Epithelial cell of proximal tubule (primary cell): ENCODE measurements around the gene DENND11. TPM values are rescaled to one million over a fixed set of nuclear protein-coding genes. Genes with fewer than 3 reads are reported as not detected.
A peak's percentile ranks its signal among the peaks of the same experiment; 100 is the strongest.

ENCODE experiments used
- DNase-seq: peaks from one replicate; pipeline ENCODE4 v3.0.0-alpha.2; 2011; ENCODE audit warnings: low read depth
- H3K4me3 ChIP-seq: 2 replicates; pipeline ENCODE4 v1.5.1; 2011; ENCODE audit warnings: low read depth, mild to moderate bottlenecking, low read length
- total RNA-seq: library from RNA; depleted of rRNA; stranded (reverse); fragments of >200 nt; gene quantifications from 2 replicates; pipeline ENCODE4 v1.2.3, GENCODE V29; 2015
- TF ChIP-seq, protein P1 (sequence below): conservative IDR thresholded peaks from 2 replicates; pipeline ENCODE4 v1.5.1; 2012; ENCODE audit warnings: low read depth, mild to moderate bottlenecking, low read length

Gene DENND11
- total RNA-seq, 1 donor from 2014 or later = 12.2 TPM

DNA sequence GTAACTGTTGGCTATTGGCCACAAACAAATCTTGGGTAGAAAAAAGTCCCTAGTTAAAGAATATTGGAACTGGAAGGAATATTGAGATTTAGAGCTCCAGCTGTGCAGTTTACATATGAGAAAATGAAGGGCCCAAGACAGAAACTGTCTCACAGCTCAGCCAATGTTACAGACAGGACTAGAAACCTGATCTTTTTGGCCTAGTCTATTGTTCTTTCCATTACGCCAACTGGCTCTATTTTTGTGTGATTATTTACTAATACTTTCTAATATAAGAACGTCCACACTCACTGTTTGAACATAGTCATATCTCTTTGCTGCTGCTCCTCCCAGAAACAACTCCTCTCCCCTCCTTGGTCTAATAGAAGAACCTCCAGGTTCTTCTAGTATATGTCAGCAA, 7.4 kb upstream of the DENND11 start:
- TF ChIP-seq, protein P1, sequence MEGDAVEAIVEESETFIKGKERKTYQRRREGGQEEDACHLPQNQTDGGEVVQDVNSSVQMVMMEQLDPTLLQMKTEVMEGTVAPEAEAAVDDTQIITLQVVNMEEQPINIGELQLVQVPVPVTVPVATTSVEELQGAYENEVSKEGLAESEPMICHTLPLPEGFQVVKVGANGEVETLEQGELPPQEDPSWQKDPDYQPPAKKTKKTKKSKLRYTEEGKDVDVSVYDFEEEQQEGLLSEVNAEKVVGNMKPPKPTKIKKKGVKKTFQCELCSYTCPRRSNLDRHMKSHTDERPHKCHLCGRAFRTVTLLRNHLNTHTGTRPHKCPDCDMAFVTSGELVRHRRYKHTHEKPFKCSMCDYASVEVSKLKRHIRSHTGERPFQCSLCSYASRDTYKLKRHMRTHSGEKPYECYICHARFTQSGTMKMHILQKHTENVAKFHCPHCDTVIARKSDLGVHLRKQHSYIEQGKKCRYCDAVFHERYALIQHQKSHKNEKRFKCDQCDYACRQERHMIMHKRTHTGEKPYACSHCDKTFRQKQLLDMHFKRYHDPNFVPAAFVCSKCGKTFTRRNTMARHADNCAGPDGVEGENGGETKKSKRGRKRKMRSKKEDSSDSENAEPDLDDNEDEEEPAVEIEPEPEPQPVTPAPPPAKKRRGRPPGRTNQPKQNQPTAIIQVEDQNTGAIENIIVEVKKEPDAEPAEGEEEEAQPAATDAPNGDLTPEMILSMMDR = no peak
- H3K4me3 ChIP-seq = no peak overlapping the region
- DNase-seq = no peak

- no peak within 1 kb of the TSS for H3K4me3 ChIP-seq
- TF ChIP-seq, protein P1 = no peak
- no peak for DNase-seq
Observed at GRCh38 chr7:141708351-141708750, 6.4 kb upstream of the DENND11 start, which contains the start of gene WEE2. WEE2 (plus strand) TSS chr7:141708353; CDS start chr7:141708759, 406 bp downstream.

DNA sequence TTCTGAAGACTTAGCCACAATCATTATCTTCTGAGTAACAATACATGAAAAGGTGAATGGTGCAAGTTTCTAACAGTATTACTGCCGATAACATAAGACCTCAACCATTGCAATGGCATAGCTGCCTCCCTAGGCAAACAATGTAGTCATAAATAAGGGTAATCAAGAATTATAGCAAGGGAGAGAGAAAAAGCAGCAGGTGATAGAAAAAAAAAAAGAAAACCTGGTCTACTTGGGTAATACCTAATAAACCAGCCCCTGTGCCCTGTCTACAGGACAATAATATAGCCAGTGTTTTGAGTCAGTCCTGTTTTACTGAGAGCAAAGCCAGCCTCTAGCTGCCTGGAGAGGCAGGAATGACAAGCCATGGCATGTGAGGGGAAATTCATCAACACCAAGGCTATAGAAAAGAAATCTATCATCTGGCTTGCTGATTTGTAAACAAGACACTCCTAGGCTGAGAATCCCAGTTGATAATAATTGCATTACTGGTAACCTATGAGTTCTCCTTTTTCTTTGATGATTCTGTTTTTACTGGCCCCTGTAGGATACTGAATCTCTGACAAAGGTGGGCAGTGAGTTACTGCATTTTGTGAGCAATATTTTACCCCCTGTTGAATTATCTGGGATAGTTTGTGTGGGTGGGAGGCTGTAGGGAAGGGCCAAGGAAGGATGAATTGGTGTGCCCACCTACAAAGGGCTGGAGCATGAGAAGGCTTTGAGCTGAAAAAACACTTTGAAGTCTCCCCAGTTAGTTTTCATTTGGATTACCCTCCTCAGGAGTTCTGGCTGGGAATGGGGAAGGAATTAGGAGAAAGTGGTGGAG, 4.5 kb upstream of the DENND11 start:
- TF ChIP-seq, protein P1 = no peak
- DNase-seq = no peak
- H3K4me3 ChIP-seq = no peak overlapping the region

GRCh38 chr7:141704741-141705140, 2.8 kb upstream of the DENND11 start:
- TF ChIP-seq, protein P1 = no peak
- H3K4me3 ChIP-seq = no peak overlapping the region
- DNase-seq = no peak

DNA sequence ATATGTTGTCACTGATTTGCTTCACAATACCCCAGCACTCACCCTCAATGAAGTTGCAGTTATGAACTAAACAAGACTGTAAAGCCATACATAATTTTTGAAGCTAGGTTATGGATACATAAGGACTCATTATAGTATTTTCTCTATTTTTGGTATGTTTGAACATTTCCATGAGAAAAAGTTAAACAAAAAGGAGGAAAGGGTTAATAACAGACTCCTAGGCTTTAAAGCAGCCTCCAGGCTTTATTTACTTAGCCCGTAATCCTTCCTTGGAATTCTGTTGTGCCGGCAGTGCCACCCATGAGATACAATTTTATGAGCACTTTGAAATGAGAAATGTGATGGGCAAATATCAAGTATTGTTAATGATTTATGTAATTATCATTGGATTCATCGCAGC, 2.1 kb upstream of the DENND11 start:
- DNase-seq = no peak
- TF ChIP-seq, protein P1 = no peak
- H3K4me3 ChIP-seq = no peak overlapping the region

DNA sequence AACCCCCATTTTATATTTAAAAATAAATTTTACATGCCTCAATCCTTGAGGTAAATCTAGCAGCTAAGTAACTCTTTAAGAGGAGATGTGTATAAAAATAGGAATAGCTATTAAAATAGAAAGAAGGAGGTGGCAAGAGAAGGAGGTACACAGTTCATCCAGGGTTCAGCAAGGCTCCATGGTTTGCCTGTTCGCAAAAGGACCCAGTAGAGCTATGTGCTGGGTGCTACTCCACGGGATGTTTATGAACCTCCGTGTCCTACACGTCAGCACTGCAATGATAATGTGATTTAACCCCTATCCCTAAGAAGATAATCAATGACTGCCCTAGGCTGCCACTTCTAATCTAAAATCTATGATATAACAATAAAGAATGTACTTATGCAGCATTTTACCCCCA, 926 bp upstream of the DENND11 start:
- no peak for DNase-seq
- H3K4me3 ChIP-seq = peak overlapping the region; percentile 70
- TF ChIP-seq, protein P1 = no peak
